Measurements from ENCODE around the gene COL5A1.

COL5A1 gene

GRCh38 chr9:134620751-134621557, 20.6 kb upstream of the COL5A1 start:
- Histone ChIP-seq H3K27ac (no peak overlapping the region), H3K36me3 (ENCODE audit: insufficient read depth, low read length) (no peaks in the 10 kb centered on the region), H3K9me3 (ENCODE audit: low read depth, low read length) (no peaks in the 10 kb centered on the region), H3K4me3 (no peak overlapping the region), H3K9ac (ENCODE audit: insufficient read length) (no peak overlapping the region)
- TF ChIP-seq FOXP2 (optimal IDR thresholded peaks at IDR 0.05; ENCODE audit: control extremely low read depth, extremely low read length, insufficient read depth) = no peak
- TF ChIP-seq EZH2 (IDR thresholded peaks at IDR 0.05) = no peak
- no peak for TF ChIP-seq POLR2AphosphoS5 (IDR thresholded peaks at IDR 0.05; ENCODE audit: borderline replicate concordance, low read depth, low read length)
- DNase-seq (ENCODE audit: low read depth, low spot score) = no peak

- TF ChIP-seq EZH2 (IDR thresholded peaks at IDR 0.05) (no peak), FOXP2 (optimal IDR thresholded peaks at IDR 0.05; ENCODE audit: control extremely low read depth, extremely low read length, insufficient read depth) (no peak), POLR2AphosphoS5 (IDR thresholded peaks at IDR 0.05; ENCODE audit: borderline replicate concordance, low read depth, low read length) (no peak)
- H3K9me3 ChIP-seq (ENCODE audit: low read depth, low read length) = no peaks in the 10 kb centered on the region
- no peak overlapping the region for H3K9ac ChIP-seq (ENCODE audit: insufficient read length)
- H3K27ac ChIP-seq = no peak overlapping the region
- DNase-seq (ENCODE audit: low read depth, low spot score) = no peak
- H3K36me3 ChIP-seq (ENCODE audit: insufficient read depth, low read length) = no peaks in the 10 kb centered on the region
- no peak overlapping the region for H3K4me3 ChIP-seq
Observed at GRCh38 chr9:134621558-134622110, 20.0 kb upstream of the COL5A1 start.

- no peak for TF ChIP-seq POLR2AphosphoS5 (IDR thresholded peaks at IDR 0.05; ENCODE audit: borderline replicate concordance, low read depth, low read length)
- TF ChIP-seq FOXP2 (optimal IDR thresholded peaks at IDR 0.05; ENCODE audit: control extremely low read depth, extremely low read length, insufficient read depth) = no peak
- TF ChIP-seq EZH2 (IDR thresholded peaks at IDR 0.05) = no peak
- Histone ChIP-seq H3K9me3 (ENCODE audit: low read depth, low read length) (no peaks in the 10 kb centered on the region), H3K9ac (ENCODE audit: insufficient read length) (no peak overlapping the region), H3K27ac (no peak overlapping the region), H3K4me3 (no peak overlapping the region), H3K36me3 (ENCODE audit: insufficient read depth, low read length) (no peaks in the 10 kb centered on the region)
- DNase-seq (ENCODE audit: low read depth, low spot score) = no peak
Observed at GRCh38 chr9:134622896-134623257, 18.7 kb upstream of the COL5A1 start.

- no peak for DNase-seq (ENCODE audit: low read depth, low spot score)
- no peaks in the 10 kb centered on the region for H3K9me3 ChIP-seq (ENCODE audit: low read depth, low read length)
- H3K9ac ChIP-seq (ENCODE audit: insufficient read length) = no peak overlapping the region
- no peak overlapping the region for H3K4me3 ChIP-seq
- H3K27ac ChIP-seq = no peak overlapping the region
- no peaks in the 10 kb centered on the region for H3K36me3 ChIP-seq (ENCODE audit: insufficient read depth, low read length)
- TF ChIP-seq FOXP2 (optimal IDR thresholded peaks at IDR 0.05; ENCODE audit: control extremely low read depth, extremely low read length, insufficient read depth) (no peak), POLR2AphosphoS5 (IDR thresholded peaks at IDR 0.05; ENCODE audit: borderline replicate concordance, low read depth, low read length) (no peak), EZH2 (IDR thresholded peaks at IDR 0.05) (no peak)
Observed at GRCh38 chr9:134623258-134624066, 18.1 kb upstream of the COL5A1 start.

- Histone ChIP-seq H3K9me3 (ENCODE audit: low read depth, low read length) (no peaks in the 10 kb centered on the region), H3K36me3 (ENCODE audit: insufficient read depth, low read length) (no peaks in the 10 kb centered on the region), H3K27ac (no peak overlapping the region), H3K9ac (ENCODE audit: insufficient read length) (no peak overlapping the region), H3K4me3 (no peak overlapping the region)
- TF ChIP-seq EZH2 (IDR thresholded peaks at IDR 0.05) (no peak), FOXP2 (optimal IDR thresholded peaks at IDR 0.05; ENCODE audit: control extremely low read depth, extremely low read length, insufficient read depth) (no peak), POLR2AphosphoS5 (IDR thresholded peaks at IDR 0.05; ENCODE audit: borderline replicate concordance, low read depth, low read length) (no peak)
- no peak for DNase-seq (ENCODE audit: low read depth, low spot score)
Observed at GRCh38 chr9:134624137-134624591, 17.4 kb upstream of the COL5A1 start.

GRCh38 chr9:134624621-134625181, 16.9 kb upstream of the COL5A1 start:
- no peaks in the 10 kb centered on the region for H3K9me3 ChIP-seq (ENCODE audit: low read depth, low read length)
- DNase-seq (ENCODE audit: low read depth, low spot score) = no peak
- H3K36me3 ChIP-seq (ENCODE audit: insufficient read depth, low read length) = no peaks in the 10 kb centered on the region
- TF ChIP-seq FOXP2 (optimal IDR thresholded peaks at IDR 0.05; ENCODE audit: control extremely low read depth, extremely low read length, insufficient read depth) (no peak), POLR2AphosphoS5 (IDR thresholded peaks at IDR 0.05; ENCODE audit: borderline replicate concordance, low read depth, low read length) (no peak), EZH2 (IDR thresholded peaks at IDR 0.05) (no peak)
- H3K27ac ChIP-seq = no peak overlapping the region
- H3K4me3 ChIP-seq = no peak overlapping the region
- no peak overlapping the region for H3K9ac ChIP-seq (ENCODE audit: insufficient read length)

- no peak for DNase-seq (ENCODE audit: low read depth, low spot score)
- H3K9ac ChIP-seq (ENCODE audit: insufficient read length) = peak overlapping the region; percentile 45
- no peaks in the 10 kb centered on the region for H3K9me3 ChIP-seq (ENCODE audit: low read depth, low read length)
- H3K27ac ChIP-seq = peak overlapping the region; percentile 36; the same call in 1 of the 2 replicates
- H3K36me3 ChIP-seq (ENCODE audit: insufficient read depth, low read length) = no peaks in the 10 kb centered on the region
- peak overlapping the region; percentile 38 for H3K4me3 ChIP-seq
- TF ChIP-seq POLR2AphosphoS5 (IDR thresholded peaks at IDR 0.05; ENCODE audit: borderline replicate concordance, low read depth, low read length) = no peak
Observed at GRCh38 chr9:134625361-134626068, 16.1 kb upstream of the COL5A1 start.

All from SK-N-MC (cell line).